NCI-H1105 (cell line): ENCODE measurements around the gene TRAF7.

Experiments
- DNase-seq: peaks from one replicate; lab custom pipeline; 2025; lab: John Stamatoyannopoulos, UW

The TRAF7 gene

DNA sequence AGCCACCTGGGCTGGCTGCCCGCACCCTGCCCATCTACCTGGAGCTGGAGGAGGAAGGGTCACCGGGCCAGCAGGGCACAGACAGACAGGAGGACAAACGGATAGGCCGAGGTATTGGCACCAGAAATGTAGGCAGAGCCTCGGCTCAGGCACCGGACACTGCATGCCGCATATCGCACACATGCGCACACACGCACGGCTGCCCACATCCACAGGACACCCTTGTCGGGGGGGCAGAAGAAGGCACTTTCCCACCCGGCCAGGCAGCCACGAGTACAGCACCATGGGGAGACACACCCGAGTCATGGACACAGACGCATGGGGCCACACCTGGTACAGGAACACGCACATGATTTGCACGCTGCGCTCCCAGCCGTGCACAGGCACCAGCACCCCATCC is 26.4 kb downstream of the TRAF7 start:
- DNase-seq, result no peak

GRCh38 chr16:2183671-2184070 is 28.1 kb downstream of the TRAF7 start:
- DNase-seq, result no peak

GRCh38 chr16:2184346-2184745 is 28.8 kb downstream of the TRAF7 start:
- no peak for DNase-seq

GRCh38 chr16:2184962-2185361 is 29.4 kb downstream of the TRAF7 start:
- no peak for DNase-seq

GRCh38 chr16:2186064-2186463 is 30.5 kb downstream of the TRAF7 start:
- no peak for DNase-seq

- DNase-seq, result no peak
Measured at GRCh38 chr16:2186505-2186904, 30.9 kb downstream of the TRAF7 start.

DNA sequence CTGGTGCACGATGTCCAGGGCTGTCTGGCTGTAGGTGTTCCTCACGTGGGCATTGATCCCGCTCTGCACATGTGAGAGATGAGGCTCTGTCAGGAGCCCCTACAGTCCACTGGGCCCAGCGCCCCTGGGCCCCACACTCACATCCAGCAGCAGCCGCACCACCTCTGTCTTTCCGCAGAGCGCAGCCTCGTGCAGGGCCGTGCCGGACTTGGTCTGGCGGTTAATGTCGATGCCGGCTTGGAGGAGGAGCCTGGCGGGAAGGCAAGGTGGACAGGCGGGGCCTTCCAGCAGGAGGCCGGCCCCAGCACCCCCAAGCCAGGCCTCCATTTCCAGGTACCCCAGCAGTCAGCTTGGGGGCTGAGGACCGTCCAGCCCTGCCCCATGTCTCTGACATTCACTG is 31.6 kb downstream of the TRAF7 start:
- DNase-seq, result no peak

GRCh38 chr16:2188395-2188794 is 32.8 kb downstream of the TRAF7 start:
- DNase-seq, result no peak

DNA sequence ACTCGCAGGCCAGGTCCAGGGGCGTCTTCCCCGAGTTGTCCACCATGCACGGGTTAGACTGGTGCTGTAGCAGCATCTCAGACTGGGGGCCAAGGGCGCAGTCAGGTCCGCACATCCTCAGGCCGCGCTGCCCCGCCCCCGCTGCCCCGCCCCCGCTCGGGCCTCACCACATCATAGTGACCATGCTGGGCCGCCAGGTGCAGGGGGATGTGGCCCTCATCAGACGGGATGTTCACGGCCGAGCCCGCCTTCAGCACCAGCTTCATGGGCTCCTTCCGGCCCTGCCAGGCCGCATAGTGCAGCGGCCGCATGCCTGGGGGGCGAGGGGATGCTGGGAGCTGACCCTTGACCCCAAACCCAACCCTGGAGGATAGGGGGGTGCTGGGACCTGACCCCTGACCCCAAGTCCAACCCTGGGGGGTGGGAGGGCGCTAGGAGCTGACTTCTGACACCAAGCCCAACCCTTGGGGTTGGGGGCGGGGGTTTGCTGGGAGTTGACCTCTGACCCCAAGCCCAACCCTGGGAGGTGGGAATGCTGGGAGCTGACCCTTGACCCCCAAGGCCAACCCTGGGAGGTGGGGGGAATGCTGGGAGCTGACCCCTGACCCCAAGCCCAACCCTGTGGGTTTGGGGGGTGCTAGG is 33.8 kb downstream of the TRAF7 start:
- no peak for DNase-seq

GRCh38 chr16:2190002-2190658 is 34.5 kb downstream of the TRAF7 start:
- no peak for DNase-seq

- DNase-seq, result no peak
Measured at GRCh38 chr16:2190659-2191445, 35.3 kb downstream of the TRAF7 start.

DNA sequence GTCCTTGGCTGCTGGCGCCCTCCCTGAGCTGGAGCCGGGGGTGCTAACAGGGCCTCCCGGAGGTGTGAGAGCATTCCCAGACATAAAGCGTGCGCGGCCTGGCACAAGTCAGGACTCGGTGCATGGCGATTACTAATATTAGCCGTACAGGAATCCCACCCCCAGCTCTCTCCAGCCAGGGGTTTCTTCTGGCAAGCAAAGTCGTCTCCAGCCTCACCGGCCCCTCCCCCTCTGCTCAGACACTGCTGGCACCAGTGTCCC is 35.8 kb downstream of the TRAF7 start:
- DNase-seq, result no peak

GRCh38 chr16:2194166-2194834 is 38.7 kb downstream of the TRAF7 start:
- DNase-seq, result no peak

DNA sequence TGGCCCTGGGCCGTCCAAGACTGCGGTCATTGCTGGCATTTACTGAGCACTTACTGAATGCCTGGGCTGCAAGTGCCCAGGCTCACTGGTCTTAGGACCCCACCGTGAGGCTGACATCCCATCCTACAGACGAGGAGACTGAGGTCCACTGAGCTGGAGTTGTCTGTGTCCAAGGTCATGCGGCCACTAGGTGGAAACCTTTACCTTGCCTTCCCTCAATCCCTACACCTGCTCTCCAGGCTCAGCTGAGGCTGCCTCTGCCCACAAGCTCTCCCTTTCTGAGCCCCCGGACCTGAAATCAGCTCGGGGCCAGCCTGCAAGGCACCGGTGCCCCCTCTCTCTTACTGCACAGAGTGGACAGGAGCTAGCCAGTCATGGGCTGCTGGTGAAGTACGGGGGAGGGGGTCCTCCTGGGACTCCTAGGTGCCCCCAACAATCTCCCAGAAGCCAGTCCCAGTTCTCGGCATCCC is 39.3 kb downstream of the TRAF7 start:
- DNase-seq, result peak; percentile 27

GRCh38 chr16:2195322-2196161 is 40.0 kb downstream of the TRAF7 start:
- no peak for DNase-seq

GRCh38 chr16:2196162-2196980 is 40.8 kb downstream of the TRAF7 start, which contains the start of gene CASKIN1:
Gene CASKIN1, minus strand, starts transcription at chr16:2196605. Its CDS starts 173 bp downstream, at chr16:2196432.
- DNase-seq, result no peak

GRCh38 chr16:2196981-2197511 is 41.5 kb downstream of the TRAF7 start:
- DNase-seq, result no peak

- DNase-seq, result no peak
Measured at GRCh38 chr16:2197765-2198164, 42.2 kb downstream of the TRAF7 start.

DNA sequence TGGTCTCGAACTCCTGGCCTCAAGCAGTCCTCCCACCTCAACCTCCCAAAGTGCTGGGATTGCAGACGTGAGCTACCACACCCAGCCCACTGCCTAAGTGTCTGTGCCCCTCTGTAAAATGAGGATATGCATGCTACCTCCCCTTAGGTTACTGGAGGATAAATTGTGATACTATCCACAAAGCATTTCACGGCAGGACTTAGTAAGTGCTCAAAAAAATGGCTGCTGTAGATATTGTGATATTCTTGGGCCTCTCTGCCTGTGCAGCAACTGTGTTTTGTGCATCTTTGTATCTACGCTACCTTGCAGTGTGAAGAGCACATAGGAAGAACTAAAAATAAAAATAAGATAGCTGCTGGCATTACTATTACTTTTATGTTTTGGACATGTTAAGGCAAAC is 42.7 kb downstream of the TRAF7 start:
- no peak for DNase-seq

- DNase-seq, result no peak
Measured at GRCh38 chr16:2199095-2199494, 43.5 kb downstream of the TRAF7 start.
